Measurements from ENCODE around the gene TBC1D23.

- TF ChIP-seq CTCF (IDR thresholded peaks at IDR 0.05) (no peak), ZFX (IDR thresholded peaks at IDR 0.05; ENCODE audit: borderline replicate concordance) (no peak)
Observed at GRCh38 chr3:100299016-100299415, 38.2 kb downstream of the TBC1D23 start.
